ENCODE measurements around the gene STKLD1.

STKLD1 gene

DNA sequence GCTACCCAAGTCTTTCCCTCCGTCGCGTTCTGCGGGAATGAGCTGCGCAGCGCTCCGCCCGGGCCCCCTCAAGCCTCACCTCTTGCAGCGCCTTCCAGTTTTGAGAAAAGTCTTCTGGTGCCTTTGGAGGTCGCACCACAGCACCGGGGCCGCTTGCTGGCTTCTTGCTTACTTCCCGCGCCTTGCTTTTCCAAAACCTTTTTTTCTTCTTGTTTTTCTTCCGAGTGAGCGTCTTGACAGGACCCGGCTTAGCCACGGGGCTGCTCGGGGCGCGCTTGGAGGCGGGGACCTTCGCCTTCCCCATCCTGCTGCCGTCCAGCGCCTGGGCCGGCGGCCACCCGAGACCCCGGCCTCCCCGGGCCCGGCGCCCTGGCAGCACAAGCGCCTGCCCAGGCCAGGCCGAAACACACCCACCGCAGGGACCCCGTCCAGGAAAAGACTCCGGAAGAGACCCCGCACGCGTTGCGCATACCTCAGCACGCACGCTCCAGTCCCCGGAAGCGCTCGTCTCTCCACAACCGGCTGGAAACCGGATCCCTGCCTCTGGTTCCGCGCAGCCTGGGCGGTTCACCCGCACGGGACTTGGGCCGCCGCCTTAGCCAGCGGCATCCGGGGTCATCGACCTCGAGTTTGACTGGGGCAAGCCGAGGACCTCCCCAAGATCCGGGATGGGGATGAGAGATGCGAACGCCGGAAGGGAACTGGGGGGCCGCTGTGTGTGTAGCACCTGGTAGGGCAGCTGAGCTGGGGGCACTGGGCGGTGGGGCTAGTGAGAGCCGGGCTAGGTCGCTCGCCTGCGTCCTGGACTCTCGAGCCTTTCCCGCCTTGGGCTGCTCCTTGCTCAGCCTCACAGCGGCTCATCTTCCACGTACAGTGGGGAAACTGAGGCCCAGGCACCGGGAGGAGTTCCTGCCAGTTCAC, 41.6 kb downstream of the STKLD1 start, which contains the start of gene REXO4:
REXO4 (minus strand) TSS at position 470 of the 921 bp plus-strand sequence; CDS start at position 304, 166 bp downstream.
- peak; percentile 63 to 67 for DNase-seq (ENCODE audit: low read depth in 2 of 2)

DNA sequence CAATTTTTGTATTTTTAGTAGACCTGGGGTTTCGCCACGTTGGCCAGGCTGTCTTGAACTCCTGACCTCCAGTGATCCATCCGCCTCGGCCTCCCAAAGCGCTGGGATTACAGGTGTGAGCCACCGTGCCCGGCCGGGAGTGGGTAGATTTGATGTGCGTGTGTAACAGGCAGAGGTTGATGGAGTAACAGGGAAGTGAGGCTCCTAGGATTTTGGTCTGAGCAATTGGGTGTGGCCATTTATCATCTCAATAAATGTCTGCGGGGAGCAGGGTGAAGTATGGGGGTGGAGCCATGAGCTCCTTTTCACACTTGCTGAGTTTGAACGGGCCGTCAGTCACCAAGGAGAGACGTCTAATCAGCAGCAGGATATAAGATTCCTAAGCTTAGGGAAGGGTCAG, 42.8 kb downstream of the STKLD1 start:
- no peak for DNase-seq (ENCODE audit: low read depth in 2 of 2)

DNA sequence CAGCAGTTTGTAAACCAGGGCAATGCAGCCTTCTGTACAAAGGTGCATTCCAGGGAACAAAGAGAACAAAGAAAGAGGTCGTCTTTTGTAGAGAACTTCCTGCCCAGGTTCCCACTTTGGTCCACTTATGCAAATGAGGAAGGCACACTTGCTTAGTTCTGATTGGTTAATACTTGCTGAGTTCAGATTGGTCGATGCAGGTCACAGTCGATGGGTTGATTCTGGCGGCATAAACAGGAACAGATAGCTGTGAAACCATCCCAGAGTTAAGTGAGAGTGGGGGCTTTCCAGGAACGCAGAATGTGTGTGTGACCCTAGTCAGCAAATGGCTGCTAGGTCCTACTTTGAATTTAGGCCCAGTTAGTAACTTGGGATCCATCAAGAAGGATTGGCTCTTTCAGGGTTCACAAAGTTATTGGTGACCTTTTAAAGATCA, 44.2 kb downstream of the STKLD1 start:
- no peak for DNase-seq (ENCODE audit: low read depth in 2 of 2)

DNA sequence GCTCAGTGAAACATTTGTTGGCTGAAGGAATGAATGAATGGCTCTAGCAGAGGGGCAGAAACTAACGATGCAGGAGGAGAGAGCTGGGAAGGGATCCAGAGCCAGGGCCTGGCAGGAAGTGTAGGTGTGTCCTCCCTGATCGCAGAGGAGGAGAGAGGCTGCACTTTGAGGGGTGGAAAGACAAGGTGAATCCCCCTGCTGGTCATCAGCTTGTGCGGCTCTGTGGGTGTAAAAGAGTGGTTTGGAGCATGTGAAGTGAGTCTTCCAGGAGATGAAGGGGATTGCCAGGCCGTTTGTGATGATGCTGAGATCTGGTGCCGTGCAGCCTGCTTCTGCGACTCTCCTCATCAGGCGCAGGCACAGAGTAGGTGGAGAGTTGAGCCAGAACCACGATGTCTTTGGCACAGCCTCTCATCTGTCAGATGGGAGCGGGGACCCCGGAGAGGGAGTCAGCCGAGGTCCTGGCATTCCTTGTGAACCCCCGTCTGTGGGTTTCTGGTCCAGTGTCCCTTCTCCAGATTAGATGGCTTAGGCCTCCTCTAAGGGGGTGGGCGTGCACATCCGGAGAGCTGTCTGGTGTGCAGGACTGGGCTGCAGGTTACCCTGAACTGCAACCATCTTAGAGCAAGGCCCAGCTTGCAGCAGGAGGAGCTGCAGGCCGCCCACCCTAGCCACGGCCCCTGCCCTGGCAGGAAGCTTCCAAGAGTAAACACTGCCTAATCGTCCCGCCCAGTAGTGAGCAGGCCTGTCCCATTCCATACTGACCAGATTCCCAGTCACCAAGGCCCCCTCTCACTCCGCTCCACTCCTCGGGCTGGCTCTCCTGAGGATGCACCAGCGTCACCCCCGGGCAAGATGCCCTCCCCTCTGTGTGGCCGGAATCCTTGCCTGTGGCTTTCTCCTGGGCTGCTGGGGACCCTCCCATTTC, 45.7 kb downstream of the STKLD1 start, which contains the start of gene ADAMTS13:
ADAMTS13 (plus strand) TSS at position 753 of the 928 bp plus-strand sequence; CDS start at position 830, 77 bp downstream.
- DNase-seq (ENCODE audit: low read depth in 2 of 2): no peak

DNA sequence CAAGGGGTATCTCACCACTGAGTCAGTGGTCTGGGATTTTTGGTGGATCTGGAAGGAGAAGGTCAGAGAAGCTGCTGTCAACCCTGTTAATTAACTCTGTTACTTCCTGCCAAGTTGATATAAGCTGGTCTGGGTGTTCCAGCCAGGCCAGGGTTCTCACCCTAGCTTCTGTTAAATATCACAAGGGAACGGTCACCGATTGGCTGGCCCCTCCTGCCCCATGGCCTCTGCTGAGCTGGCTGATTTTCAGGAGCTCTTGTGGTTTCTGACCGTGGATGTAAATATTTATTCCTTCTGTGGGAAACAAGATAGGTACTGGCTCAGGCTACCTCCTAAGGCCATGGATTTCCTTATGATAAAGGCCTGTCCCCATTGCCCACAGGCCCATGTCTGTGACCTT, 47.0 kb downstream of the STKLD1 start:
- no peak for DNase-seq (ENCODE audit: low read depth in 2 of 2)

DNA sequence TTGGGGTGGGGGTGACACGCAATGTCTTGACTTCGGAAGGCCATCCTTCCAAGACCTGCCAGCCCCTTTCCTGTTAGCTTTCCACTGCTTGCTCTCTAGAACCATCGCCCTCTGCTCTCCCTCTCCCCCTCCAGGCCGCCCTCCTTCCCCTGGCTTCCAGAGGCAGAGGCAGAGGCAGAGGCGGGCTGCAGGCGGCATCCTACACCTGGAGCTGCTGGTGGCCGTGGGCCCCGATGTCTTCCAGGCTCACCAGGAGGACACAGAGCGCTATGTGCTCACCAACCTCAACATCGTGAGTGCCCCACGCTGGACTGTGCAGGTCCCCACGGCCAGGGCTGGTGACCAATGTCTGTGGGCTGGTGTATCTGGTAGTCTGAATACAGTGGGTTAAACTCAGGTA, 48.0 kb downstream of the STKLD1 start:
- DNase-seq (ENCODE audit: low read depth in 2 of 2): no peak

DNA sequence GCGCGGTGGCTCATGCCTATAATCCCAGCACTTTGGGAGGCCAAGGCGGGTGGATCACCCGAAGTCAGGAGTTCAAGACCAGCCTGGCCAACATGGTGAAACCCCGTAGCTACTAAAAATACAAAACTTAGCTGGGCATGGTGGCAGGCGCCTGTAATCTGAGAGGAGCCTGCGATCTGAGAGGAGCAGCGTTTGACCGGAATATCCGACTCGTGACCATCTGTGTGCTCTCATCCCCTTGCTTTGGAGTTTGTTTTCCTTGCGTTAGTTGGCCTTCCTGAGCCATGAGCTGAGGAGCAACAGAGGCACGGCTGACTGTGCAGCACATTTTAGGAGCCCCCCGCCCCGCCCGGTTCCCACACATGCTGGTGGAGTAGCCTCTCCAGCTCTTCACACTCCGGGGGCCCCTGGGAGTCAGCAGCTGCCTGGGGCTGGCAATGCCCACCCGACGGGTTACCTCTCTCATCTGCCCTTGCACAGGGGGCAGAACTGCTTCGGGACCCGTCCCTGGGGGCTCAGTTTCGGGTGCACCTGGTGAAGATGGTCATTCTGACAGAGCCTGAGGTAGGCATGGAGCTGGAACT, 49.0 kb downstream of the STKLD1 start:
- DNase-seq (ENCODE audit: low read depth in 2 of 2): no peak

DNA sequence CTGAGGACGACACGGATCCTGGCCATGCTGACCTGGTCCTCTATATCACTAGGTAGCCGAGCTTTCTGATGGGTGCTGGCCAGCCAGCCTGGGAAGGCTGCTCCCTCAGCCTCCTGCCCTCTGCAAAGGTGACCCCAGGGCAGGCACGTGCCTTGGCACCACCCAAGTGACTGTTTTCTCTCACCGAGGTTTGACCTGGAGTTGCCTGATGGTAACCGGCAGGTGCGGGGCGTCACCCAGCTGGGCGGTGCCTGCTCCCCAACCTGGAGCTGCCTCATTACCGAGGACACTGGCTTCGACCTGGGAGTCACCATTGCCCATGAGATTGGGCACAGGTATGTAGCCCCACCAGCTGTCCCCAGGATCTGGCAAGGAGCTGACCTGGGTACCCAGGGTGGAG, 49.8 kb downstream of the STKLD1 start:
- no peak for DNase-seq (ENCODE audit: low read depth in 2 of 2)

DNA sequence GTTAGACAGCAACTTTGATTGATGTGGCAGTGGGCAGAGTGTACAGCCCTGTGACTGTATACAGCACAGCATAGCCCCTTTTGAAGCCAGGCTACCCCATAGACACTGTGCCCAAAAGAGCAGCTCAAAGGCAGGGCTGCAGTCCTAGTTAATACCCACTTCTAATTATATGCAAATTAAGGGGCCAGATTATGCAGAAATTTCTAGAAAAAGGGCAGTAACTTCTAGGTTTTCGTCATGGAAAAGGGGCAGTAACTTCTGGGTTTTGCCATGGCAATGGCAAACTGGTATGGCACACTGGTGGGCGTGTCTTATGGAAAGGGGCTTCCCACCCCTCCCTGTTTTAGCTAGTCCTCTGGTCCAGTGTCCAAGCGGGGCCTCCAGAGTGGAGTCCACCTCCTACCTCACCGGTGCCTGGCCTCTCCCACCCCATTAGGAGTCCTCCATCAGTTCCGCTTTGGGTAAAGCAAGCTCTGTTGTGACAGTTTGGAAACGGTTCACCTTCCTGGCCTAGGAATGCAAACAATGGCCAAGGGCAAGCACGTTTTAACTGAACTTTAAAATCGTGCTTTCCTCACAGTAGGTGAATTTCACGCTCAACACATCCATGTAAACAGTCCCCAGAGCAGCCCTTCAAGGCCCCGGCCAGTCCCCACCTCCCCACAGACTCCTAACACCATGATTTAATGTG, 51.6 kb downstream of the STKLD1 start:
- no peak for DNase-seq (ENCODE audit: low read depth in 2 of 2)

DNA sequence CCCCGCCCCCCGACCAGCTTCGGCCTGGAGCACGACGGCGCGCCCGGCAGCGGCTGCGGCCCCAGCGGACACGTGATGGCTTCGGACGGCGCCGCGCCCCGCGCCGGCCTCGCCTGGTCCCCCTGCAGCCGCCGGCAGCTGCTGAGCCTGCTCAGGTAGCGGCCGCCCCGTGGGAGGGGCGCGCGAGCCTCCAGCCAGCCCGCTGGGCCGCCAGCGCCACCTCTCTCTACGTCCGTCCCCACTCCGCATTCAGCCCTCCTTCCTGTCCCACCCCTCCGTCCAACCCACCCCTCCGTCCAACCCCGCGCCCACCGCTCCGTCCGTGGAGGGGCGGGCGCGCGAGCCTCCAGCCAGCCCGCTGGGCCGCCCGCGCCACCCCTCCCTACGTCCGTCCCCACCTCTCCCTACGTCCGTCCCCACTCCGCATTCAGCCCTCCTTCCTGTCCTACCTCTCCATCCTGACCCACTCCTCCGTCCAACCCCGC, 52.5 kb downstream of the STKLD1 start:
- DNase-seq (ENCODE audit: low read depth in 2 of 2): no peak

DNA sequence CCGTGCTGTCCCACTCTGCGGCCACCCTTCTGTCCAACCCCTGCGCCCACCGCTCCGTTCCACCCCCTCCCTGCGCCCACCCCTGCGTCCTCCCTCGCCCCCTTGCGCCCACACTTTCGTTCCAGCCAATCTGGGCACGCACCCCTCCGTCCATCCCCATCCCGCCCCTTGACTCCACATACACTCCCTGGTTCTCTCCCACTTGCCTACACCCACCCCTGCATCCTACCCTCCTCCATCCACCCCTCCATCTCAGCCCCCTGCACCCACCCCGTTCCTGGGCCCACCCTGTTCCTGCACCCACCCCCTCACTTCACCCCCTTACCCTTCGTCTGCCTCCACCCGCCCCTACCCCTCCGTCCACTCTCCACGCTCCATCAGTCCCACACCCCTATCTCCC, 53.0 kb downstream of the STKLD1 start:
- DNase-seq (ENCODE audit: low read depth in 2 of 2): no peak

DNA sequence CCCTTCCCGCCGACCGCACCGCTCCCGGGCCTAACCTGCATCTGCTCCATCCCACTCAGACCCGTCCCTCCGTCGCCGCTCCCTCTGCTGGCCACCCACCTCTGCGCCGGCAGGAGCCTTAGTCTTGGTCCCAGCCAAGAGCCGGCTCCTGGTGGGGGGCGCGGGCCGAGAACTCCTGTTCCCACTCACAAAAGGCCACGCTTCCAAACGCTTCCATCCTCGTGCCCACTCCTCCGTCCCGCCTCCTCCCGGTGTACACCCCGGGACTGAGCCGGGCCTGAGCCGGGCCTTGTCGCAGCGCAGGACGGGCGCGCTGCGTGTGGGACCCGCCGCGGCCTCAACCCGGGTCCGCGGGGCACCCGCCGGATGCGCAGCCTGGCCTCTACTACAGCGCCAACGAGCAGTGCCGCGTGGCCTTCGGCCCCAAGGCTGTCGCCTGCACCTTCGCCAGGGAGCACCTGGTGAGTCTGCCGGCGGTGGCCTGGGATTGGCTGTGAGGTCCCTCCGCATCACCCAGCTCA, 53.5 kb downstream of the STKLD1 start:
- DNase-seq (ENCODE audit: low read depth in 2 of 2): no peak

DNA sequence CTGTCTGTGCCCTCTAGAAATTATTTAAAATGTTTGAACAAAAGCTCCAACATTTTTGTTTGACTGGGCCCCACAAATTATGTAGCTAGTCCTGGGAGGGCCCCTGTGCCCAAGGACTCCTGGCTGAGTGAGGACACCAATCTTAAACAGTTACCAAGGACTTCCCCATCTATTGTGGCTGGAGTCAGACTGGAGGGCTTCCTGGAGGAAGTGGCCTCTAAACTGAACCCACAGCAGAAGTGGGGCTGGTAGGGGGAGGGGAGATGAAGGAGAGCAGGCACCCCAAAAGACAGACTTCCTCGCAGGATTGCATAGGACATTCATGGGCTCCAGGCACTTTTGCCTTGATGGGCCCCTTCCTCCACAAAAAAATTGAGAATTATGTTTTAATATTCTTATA, 54.1 kb downstream of the STKLD1 start:
- no peak for DNase-seq (ENCODE audit: low read depth in 2 of 2)

DNA sequence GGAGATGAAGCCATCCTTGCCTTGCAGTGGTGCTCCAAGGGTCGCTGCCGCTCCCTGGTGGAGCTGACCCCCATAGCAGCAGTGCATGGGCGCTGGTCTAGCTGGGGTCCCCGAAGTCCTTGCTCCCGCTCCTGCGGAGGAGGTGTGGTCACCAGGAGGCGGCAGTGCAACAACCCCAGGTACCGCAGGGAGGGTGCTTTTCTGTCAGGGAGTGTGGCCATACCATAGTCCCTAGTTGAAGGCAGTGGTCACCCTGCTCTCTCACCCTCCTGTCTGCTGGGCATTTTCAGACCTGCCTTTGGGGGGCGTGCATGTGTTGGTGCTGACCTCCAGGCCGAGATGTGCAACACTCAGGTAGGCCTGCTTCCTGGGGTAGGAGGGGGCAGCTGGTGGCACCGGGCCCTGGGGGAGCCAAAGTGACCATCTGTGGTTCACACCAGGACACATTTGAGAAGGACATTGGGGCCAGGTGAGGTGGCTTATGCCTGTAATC, 57.2 kb downstream of the STKLD1 start:
- no peak for DNase-seq (ENCODE audit: low read depth in 2 of 2)

DNA sequence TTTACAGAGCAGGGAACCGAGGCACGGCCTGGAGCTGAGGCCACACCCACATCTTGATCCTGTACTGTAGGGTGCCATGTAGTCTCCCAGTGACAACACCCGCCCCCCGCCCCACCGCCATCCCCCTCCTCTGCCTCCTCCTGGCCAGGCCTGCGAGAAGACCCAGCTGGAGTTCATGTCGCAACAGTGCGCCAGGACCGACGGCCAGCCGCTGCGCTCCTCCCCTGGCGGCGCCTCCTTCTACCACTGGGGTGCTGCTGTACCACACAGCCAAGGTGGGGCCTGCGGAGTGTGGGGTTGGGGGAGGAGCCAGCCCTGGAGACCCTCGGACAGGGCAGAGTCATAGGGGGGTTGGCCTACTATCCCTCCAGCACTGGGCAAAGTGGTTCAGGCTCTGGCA, 60.5 kb downstream of the STKLD1 start:
- DNase-seq (ENCODE audit: low read depth in 2 of 2): no peak

DNA sequence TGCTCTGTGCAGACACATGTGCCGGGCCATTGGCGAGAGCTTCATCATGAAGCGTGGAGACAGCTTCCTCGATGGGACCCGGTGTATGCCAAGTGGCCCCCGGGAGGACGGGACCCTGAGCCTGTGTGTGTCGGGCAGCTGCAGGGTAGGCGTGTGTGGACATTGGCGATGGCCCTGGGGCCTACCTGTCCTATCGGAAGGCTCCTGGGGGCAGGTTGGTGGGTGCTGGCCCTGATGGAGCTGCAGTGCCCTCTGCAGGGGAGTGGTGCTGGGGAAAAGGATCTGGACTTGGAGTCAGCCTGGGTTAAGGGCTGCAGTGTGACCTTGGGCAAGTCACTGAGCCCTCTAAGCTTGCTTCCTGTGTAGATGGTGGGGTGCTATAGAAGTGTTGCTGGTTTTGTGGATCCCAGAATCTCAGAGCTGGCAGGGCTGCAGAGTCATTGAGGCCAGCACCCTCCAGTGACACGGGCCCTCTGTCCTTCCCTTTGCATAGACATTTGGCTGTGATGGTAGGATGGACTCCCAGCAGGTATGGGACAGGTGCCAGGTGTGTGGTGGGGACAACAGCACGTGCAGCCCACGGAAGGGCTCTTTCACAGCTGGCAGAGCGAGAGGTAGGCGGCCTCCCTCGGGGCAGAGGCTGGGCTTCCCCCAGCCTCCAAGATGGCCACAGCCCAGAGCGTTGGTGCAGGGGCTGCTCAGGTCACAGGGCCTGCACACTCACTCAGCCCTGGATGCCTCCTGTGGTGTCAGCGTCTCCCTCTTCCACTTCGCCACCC, 61.8 kb downstream of the STKLD1 start:
- DNase-seq (ENCODE audit: low read depth in 2 of 2): no peak

DNA sequence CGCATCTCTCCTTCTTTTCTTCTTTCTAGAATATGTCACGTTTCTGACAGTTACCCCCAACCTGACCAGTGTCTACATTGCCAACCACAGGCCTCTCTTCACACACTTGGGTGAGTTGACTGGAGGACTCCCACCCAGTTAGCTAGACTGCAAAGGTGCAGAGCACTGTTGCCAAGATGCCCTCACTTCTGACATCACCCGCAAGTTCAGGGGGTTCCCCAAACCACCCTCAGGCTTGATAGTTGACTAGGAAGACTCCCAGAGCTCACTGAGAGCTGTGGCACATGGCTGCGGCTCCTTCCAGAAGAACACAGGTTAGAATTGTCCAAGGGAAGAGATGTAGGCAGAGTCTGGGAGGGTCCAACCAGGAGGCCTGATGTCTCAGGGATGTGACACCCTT, 63.2 kb downstream of the STKLD1 start:
- no peak for DNase-seq (ENCODE audit: low read depth in 2 of 2)

DNA sequence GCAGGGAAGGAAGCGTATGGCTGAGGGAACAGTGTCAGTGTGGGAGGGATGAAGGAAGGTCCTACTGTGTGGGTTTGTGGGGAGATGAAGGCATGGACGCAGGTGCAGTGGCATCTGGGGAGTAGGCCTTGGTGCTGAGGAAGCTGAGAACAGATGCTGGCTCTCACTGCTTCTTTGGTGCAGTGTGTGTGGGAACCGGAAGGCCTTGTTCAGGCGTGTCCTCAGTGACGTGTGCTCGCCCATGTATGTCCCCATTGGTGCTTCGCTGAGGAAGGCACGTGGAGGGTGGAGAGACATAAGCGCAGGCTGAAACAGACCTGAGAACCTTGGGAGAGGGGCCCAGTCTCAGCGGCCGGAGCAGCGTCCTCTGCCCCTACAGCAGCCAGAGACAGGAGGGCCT, 64.7 kb downstream of the STKLD1 start:
- no peak for DNase-seq (ENCODE audit: low read depth in 2 of 2)

DNA sequence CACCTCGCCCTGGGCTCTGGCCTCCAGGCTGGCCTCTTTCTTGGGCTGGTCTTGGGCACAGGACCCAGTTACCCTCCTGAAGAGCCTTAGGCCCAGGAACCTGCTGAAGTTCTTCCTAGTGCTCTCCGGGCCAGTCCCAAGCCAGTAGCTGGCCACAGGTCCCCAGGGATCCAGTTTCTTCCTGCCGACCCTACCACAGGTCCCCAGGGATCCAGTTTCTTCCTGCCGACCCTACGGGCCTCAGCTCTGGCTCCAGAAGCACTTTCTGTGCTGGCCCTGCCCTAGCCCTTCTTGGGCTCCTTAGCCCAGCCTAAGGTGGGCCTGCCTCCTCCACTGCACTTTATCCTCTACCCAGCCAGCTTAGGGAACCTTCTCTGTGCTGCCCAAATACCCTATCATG, 65.4 kb downstream of the STKLD1 start:
- no peak for DNase-seq (ENCODE audit: low read depth in 2 of 2)

DNA sequence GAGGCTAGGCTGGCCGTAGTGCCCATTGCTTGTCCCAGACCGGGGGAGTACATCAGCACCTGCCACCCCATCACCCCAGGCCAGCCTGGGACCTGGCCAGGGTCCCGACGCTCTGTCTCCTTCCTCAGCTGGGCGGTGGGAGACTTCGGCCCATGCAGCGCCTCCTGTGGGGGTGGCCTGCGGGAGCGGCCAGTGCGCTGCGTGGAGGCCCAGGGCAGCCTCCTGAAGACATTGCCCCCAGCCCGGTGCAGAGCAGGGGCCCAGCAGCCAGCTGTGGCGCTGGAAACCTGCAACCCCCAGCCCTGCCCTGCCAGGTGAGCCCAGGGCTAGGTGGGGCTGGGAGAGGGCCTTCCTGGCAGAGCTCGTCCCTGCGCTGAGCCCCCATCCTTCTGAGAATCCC, 67.1 kb downstream of the STKLD1 start:
- DNase-seq (ENCODE audit: low read depth in 2 of 2): no peak

All from stimulated activated CD8-positive, alpha-beta memory T cell treated with anti-CD3 and anti-CD28 coated beads, Interleukin-15, amount 100 ng/mL, for 4 hours (primary cell).